ENCODE data around the gene SH3GL1.
"Not testable (repeated sequence)": the region's sequence is repeated elsewhere in the genome, so short reads cannot be mapped to it uniquely, and the experiment has no call there.

The SH3GL1 gene

DNA sequence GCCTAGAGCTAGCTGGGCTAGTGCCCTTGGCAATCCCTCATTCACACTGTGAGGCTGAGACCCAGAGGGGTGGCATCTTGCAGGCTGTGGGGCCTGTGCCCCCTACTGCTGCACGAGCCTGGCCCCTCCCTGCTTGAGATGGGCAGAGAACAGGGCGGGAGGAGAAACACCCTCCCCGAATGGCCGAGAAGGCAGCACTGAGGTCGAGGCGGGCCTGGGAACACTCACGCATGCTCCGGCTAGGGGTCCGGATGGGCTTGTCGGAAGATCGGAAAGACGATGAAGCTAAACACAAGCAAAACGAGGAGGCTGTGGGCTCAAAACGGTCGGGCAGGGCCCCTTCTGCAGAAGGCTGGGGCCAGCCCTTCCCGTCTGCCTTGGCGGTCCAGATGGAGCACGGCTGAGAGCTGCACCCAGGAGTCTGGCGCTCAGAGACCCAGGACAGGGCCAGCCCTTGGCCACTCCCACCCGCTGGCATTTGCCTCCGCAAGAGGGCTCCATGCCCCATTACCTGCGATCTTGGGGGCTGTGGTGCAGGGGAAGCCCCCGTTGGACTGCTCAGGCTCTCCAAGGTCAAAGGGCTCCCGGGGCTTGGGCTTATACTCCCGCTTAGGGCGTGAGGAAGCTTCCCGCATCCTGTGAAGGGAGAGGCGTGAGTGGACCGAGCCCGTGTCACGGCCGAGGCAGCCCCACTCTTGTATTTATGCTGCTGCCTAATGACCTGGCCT lies 38.1 kb downstream of the SH3GL1 start:
- no peak for DNase-seq

- no peak for DNase-seq
Observed at GRCh38 chr19:4361152-4362046, 38.9 kb downstream of the SH3GL1 start.

- no peak for DNase-seq
Observed at GRCh38 chr19:4360641-4361151, 39.7 kb downstream of the SH3GL1 start.

DNA sequence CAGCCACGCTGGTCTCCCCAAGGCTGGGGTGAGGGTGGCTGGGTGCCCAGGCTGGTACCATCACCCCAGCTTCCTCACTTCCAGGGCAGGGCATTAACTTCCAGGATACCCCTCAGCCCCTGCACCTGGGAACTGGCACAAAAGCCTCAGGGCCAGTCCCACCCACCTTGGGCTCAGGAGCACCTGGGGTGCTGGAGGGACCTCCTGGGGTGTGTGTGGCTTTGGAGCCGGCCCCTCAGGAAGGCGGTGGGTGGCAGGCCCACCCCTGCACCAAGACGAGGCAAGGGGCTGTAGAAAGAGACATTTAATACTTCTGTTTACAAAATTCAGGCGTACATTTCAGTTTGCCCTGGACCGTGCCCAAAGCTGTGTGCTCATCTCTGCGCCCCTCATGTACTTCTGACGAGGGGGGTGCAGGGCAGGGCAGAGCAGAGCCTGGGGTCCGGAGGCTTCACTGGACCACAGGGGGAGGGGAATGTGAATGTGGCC lies 40.2 kb downstream of the SH3GL1 start:
- no peak for DNase-seq

DNA sequence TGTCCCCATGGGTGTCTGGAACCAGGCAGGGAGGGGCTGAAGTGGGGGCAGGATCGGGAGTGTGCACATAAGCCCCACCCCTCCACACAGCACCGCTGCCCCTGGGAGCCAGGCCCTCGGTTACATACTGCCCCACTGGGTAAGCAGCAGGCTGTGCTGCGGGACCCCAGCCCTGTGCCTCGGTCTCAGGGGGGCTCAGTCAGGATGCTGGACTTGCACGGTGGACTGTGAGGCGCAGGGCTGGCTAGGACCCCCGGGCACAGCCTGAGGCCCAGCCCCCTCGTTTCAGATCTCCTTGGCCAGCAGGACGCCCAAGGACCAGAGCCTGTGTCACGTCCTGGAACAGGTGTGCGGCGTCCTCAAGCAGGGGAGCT lies 40.7 kb downstream of the SH3GL1 start:
- DNase-seq = no peak

DNA sequence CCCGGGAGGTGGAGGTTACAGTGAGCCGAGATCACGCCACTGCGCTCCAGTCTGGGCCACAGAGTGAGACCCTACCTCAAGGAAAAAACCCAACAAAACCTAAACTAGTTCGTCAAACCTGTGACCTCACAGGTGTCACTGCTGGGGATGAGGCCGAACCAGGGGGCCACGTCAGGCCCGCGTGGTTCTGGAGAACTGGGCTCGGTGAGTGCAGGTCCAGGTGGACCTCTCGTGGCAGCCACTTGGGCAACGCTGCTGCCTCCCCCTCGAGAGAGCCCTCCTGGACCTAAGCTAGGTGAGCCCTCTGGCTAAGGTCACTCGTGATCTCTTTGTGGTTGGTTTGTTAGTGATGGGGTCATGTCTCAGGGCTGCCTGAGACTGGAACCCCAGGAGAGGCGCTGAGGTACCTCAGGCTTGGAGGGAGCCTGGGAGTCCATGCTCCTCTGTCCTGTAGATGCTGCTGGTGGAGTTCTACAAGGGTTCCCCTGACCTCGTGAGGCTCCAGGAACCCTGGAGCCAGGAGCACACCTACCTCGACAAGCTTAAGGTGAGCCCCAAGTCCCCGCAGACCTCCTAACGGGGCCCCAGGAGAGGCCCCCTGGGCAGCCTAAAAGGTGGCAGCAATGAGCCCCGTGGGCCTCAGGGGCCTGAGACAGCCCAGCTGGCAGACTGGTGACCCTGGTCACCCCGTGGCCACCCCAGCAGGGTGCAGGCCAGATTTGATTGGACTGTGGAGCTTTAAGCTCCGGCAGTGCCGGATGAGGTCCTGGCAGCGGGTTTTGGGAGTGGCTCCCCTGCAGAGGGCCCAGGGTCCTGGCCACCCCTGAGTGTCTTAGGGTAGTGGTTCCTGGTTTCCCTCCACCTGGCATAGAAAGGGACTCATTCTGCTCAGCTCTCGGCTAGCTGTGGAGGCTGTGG lies 41.4 kb downstream of the SH3GL1 start:
- DNase-seq = no peak

- DNase-seq = no peak
Observed at GRCh38 chr19:4357921-4358326, 42.4 kb downstream of the SH3GL1 start.

- no peak for DNase-seq
Observed at GRCh38 chr19:4357095-4357797, 43.1 kb downstream of the SH3GL1 start.

GRCh38 chr19:4354897-4355296 lies 45.5 kb downstream of the SH3GL1 start:
- no peak for DNase-seq

DNA sequence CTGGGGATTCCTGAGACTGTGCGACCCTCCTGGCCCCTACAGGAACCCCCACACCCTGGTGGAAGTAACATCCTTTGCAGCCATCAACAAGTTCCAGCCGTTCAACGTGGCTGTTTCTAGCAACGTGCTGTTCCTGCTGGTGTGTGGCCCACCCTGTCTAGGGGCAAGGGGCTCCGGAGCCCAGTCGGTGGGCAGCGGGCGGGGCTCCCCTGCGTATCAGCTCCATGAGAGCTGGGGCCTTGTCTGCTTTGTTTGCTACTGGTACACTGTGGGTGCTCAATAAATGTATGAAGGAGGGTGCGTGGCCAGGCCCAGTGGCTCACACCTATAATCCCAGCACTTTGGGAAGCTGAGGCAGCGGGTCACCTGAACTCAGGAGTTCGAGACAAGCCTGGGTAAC lies 46.1 kb downstream of the SH3GL1 start:
- DNase-seq = no peak

- DNase-seq = peak; percentile 71
Observed at GRCh38 chr19:4352701-4353121, 47.6 kb downstream of the SH3GL1 start.

- DNase-seq = no peak
Observed at GRCh38 chr19:4350726-4351125, 49.6 kb downstream of the SH3GL1 start.

DNA sequence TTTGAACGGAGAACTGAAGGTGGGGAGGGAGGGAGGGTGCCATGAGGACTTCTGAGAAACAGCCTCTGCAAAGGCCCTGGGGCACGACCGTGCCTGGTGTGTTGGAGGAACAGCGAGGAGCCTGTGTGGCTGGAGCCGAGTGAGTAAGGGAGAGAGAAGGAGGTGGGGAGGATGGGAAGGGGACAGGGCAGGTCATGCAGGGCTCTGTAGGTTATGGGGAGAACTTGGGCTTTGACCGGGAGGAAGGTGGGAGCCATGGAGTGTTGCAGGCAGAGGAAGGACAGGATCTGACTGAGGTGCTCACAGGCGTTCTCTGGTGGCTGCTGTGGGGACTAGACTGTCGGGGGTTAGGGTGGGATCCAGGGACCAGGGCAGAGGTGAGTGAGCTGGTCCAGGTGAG lies 50.2 kb downstream of the SH3GL1 start:
- no peak for DNase-seq

- DNase-seq = not testable (repeated sequence)
Observed at GRCh38 chr19:4349225-4349624, 51.1 kb downstream of the SH3GL1 start.

DNA sequence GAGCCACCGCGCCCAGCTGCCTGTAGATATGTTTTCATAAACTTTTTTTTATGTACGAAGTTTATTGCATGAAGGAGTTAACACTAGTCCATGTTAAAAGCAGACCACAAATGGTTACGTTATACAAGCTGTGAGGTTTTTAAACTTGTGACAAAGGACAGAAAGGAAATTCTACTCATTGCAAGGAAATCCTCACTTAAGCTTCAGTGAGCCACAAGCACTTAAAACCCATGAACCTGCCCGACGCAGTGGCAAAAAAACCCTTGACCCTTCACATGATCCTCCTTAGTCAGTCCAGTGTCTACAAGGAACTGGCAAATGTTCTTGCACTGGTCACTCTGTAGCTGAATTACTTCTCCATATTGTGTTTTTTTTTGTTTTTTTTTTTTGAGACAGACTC lies 52.8 kb downstream of the SH3GL1 start:
- no peak for DNase-seq

DNA sequence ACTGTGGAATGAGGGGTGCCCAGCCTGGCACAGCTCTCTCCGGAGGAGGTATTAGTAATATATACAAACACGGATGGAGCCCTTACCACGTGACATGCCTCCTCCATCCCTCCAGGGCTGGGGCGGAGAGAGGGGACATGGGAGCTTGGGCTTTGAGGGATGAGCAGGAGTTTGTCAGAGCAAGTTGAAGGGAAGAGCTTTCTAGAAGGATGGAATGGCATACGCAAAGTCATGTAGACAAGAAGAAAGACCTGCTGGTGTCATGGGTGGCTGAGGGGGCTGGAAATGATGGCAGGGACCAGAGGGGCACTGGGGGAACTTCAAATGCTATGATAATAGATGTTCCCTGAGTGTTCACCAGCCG lies 54.3 kb downstream of the SH3GL1 start:
- no peak for DNase-seq

DNA sequence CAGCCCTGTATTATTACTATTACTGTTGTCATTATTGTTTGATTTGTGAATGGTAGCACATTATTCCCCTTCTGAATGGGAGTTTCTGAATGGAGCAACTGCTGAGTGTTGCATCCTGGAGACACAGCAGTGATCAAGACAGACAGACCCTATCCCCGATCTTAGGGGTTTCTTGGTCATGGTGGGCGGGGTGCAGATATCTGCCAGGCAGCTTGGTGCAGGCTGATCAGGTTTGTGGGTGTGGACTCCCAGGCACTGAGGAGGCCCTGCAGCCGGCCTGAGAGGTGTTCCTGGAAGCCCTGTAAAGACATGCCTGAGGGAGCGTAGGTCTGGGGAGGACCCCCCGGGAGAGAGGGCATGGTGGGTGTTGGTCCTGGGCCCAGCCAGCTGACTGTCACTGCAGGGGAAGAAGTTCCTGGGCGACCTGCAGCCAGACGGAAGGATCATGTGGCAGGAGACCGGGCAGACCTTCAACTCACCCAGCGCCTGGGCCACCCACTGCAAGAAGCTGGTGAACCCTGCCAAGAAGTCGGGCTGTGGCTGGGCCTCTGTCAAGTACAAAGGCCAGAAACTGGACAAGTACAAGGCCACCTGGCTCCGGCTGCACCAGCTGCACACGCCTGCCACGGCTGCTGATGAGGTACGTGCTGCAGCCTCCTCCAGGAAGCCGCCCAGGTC lies 54.9 kb downstream of the SH3GL1 start:
- no peak for DNase-seq

DNA sequence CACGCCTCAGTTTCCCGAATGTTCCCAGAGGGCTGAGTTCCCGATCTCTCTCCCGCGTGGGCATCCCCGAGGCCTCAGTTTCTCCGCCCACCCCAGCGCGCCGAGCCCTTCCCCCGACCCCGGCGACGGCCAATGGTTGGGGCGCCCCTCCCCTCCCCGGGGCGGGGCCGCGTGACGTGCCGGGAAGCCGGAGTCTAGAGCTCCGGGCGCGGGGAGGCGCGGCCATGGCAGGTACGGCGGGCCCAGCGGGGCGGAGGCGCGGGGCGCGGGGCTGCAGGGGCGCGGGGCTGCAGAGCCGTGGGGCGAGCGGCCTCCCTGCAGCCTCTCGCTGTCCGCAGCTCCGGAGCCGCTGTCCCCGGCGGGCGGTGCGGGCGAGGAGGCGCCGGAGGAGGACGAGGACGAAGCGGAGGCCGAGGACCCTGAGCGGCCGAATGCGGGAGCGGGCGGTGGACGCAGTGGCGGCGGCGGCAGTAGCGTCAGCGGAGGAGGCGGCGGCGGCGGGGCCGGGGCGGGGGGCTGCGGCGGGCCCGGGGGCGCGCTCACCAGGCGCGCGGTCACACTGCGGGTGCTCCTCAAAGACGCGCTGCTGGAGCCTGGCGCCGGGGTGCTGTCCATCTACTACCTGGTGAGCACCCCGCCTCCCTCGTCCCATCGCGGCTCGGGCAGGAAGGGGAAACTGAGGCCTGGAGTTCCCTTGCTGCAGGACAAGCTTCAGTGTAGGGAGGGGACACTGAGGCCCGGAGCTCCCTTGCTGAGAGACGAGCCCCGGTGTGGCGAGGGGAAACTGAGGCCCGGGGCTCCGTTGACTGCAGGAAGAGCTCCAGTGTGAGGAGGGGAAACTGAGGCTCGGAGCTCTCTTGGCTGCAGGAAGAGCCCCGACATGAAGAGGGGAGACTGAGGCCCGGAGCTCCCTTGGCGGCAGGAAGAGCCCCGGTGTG lies 56.7 kb downstream of the SH3GL1 start, which contains the start of gene MPND:
Gene MPND (plus strand): TSS at position 193 of the 938 bp plus-strand sequence. CDS start 32 bp downstream, at position 225.
- peak; percentile 93 for DNase-seq

GRCh38 chr19:4342615-4343369 lies 57.6 kb downstream of the SH3GL1 start:
- peak; percentile 93 for DNase-seq

DNA sequence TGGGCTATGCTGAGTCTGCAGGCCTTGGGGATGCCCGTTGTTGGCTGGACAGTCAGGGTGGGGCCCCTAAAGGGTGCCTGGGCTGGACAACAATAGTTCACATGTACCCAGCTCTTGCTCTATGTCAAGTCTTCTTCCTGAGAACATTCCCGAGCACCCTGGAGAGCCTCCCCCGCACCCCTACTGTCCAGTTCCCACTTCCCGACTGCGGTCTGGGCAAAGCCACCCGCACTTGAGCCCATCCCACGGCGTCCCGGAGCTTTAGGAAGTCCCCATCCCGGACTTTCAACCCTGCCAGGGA lies 58.1 kb downstream of the SH3GL1 start:
- DNase-seq = no peak

Data from stimulated activated CD4-positive, alpha-beta T cell treated with anti-CD3 and anti-CD28 coated beads, Interleukin-4, amount 100 ng/mL, for 24 hours (primary cell).